MM.1S (cell line): ENCODE results near the gene MARK4.

Experiments
- DNase-seq: peaks from one replicate; pipeline ENCODE4 v3.0.0-alpha.2; 2015
- H2AFZ ChIP-seq: fragments of 300-600 bp; sonication (generic); 2 replicates; pipeline ENCODE4 v1.6.0; 2016; ENCODE audit warnings: antibody characterized with exemption, low read length
- H3F3A ChIP-seq: fragments of 300-600 bp; sonication (generic); 2 replicates; pipeline ENCODE4 v1.6.1; 2016; ENCODE audit warnings: mild to moderate bottlenecking, antibody characterized with exemption, low read length, moderate library complexity, mixed read lengths; ENCODE audit not compliant: insufficient read depth
- H3K27ac ChIP-seq: fragments of 300-600 bp; sonication (generic); 2 replicates; pipeline ENCODE4 v1.5.1; 2016; ENCODE audit warnings: mild to moderate bottlenecking, low read length
- H3K27me3 ChIP-seq: fragments of 300-600 bp; sonication (generic); replicated peaks from 2 replicates; pipeline ENCODE4 v1.6.0; 2016; ENCODE audit warnings: low read length; ENCODE audit not compliant: insufficient read depth
- H3K36me3 ChIP-seq: fragments of 300-600 bp; sonication (generic); replicated peaks from 2 replicates; pipeline ENCODE4 v1.6.1; 2016; ENCODE audit warnings: mild to moderate bottlenecking, low read length, mixed read lengths; ENCODE audit not compliant: insufficient read depth
- H3K4me1 ChIP-seq: fragments of 300-600 bp; sonication (generic); 2 replicates; pipeline ENCODE4 v1.6.1; 2016; ENCODE audit warnings: low read length, mixed read lengths
- H3K4me2 ChIP-seq: fragments of 300-600 bp; sonication (generic); 2 replicates; pipeline ENCODE4 v1.6.0; 2016; ENCODE audit warnings: low read depth, low read length
- H3K4me3 ChIP-seq: fragments of 300-600 bp; sonication (generic); 2 replicates; pipeline ENCODE4 v1.5.1; 2016; ENCODE audit warnings: low read length, mixed read lengths
- H3K79me2 ChIP-seq: fragments of 300-600 bp; sonication (generic); 2 replicates; pipeline ENCODE4 v1.6.1; 2016; ENCODE audit warnings: mixed run types, low read length, mixed read lengths
- H3K9ac ChIP-seq: fragments of 300-600 bp; sonication (generic); 2 replicates; pipeline ENCODE4 v1.6.1; 2016; ENCODE audit warnings: low read length, mixed read lengths
- H3K9me2 ChIP-seq: fragments of 300-600 bp; sonication (generic); replicated peaks from 2 replicates; pipeline ENCODE4 v1.6.1; 2016; ENCODE audit warnings: mild to moderate bottlenecking, low read length, mixed read lengths; ENCODE audit not compliant: insufficient read depth
- H3K9me3 ChIP-seq: fragments of 300-600 bp; sonication (generic); replicated peaks from 2 replicates; pipeline ENCODE4 v1.6.1; 2016; ENCODE audit warnings: mild to moderate bottlenecking, low read length, mixed read lengths; ENCODE audit not compliant: insufficient read depth
- H4K20me1 ChIP-seq: fragments of 300-600 bp; sonication (generic); 2 replicates; pipeline ENCODE4 v1.6.1; 2016; ENCODE audit warnings: mild to moderate bottlenecking, low read length, moderate library complexity, mixed read lengths; ENCODE audit not compliant: insufficient read depth
- CTCF ChIP-seq: fragments of 300-600 bp; sonication (generic); IDR thresholded peaks from 2 replicates; pipeline ENCODE4 v1.5.1; 2016; ENCODE audit warnings: antibody characterized with exemption, low read length, mixed read lengths
- EZH2 ChIP-seq: fragments of 300-600 bp; sonication (generic); optimal IDR thresholded peaks from 2 replicates; pipeline ENCODE3; 2017; ENCODE audit warnings: low read depth, mild to moderate bottlenecking, antibody characterized with exemption, low read length, mixed read lengths
- EZH2phosphoT487 ChIP-seq: fragments of 300-600 bp; sonication (generic); IDR thresholded peaks from 2 replicates; pipeline ENCODE4 v1.6.1; 2018; ENCODE audit warnings: antibody characterized with exemption, low read length

Gene MARK4

GRCh38 chr19:45291834-45292233, 40.8 kb downstream of the MARK4 start:
- no peaks in the 10 kb centered on the region for H3K9me2 ChIP-seq
- H3K9me3 ChIP-seq, result no peaks in the 10 kb centered on the region
- no peak overlapping the region for H2AFZ ChIP-seq
- no peaks in the 10 kb centered on the region for H3K27me3 ChIP-seq
- H3K4me2 ChIP-seq, result no peak overlapping the region
- H3K9ac ChIP-seq, result no peak overlapping the region
- H3K4me1 ChIP-seq, result no peaks in the 10 kb centered on the region
- no peaks in the 10 kb centered on the region for H3F3A ChIP-seq
- no peak overlapping the region for H3K4me3 ChIP-seq
- no peak for DNase-seq
- no peaks in the 10 kb centered on the region for H3K36me3 ChIP-seq
- TF ChIP-seq CTCF, result no peak
- TF ChIP-seq EZH2phosphoT487, result no peak
- TF ChIP-seq EZH2, result no peak
- H3K79me2 ChIP-seq, result no peaks in the 10 kb centered on the region
- H3K27ac ChIP-seq, result no peak overlapping the region
- no peaks in the 10 kb centered on the region for H4K20me1 ChIP-seq

GRCh38 chr19:45293682-45294081, 42.6 kb downstream of the MARK4 start:
- H3K4me3 ChIP-seq, result no peak overlapping the region
- no peak overlapping the region for H3K4me2 ChIP-seq
- TF ChIP-seq EZH2, result no peak
- TF ChIP-seq EZH2phosphoT487, result no peak
- no peak for TF ChIP-seq CTCF
- no peaks in the 10 kb centered on the region for H3K36me3 ChIP-seq
- no peak overlapping the region for H3K27ac ChIP-seq
- H3F3A ChIP-seq, result no peaks in the 10 kb centered on the region
- H4K20me1 ChIP-seq, result no peaks in the 10 kb centered on the region
- no peaks in the 10 kb centered on the region for H3K4me1 ChIP-seq
- H3K9me2 ChIP-seq, result no peaks in the 10 kb centered on the region
- no peak overlapping the region for H2AFZ ChIP-seq
- DNase-seq, result no peak
- no peaks in the 10 kb centered on the region for H3K27me3 ChIP-seq
- H3K9me3 ChIP-seq, result no peaks in the 10 kb centered on the region
- no peak overlapping the region for H3K9ac ChIP-seq
- no peaks in the 10 kb centered on the region for H3K79me2 ChIP-seq

GRCh38 chr19:45294291-45295029, 43.4 kb downstream of the MARK4 start:
- TF ChIP-seq EZH2, result no peak
- no peak for TF ChIP-seq CTCF
- no peak for TF ChIP-seq EZH2phosphoT487

More at GRCh38 chr19:45294291-45295029, 43.4 kb downstream of the MARK4 start:
- Histone ChIP-seq H3K4me1 (no peaks in the 10 kb centered on the region), H2AFZ (no peak overlapping the region), H3F3A (no peaks in the 10 kb centered on the region), H3K4me3 (no peak overlapping the region), H3K27ac (no peak overlapping the region), H3K9ac (no peak overlapping the region), H3K9me2 (no peaks in the 10 kb centered on the region), H3K9me3 (no peaks in the 10 kb centered on the region), H3K27me3 (no peaks in the 10 kb centered on the region), H4K20me1 (no peaks in the 10 kb centered on the region), H3K4me2 (no peak overlapping the region), H3K36me3 (no peaks in the 10 kb centered on the region), H3K79me2 (no peaks in the 10 kb centered on the region)
- DNase-seq, result no peak
